HCT116 (cell line): ENCODE measurements around the gene ZNF230. TPM values are rescaled to one million over a fixed set of nuclear protein-coding genes. Genes with fewer than 3 reads are reported as not detected.

ENCODE experiments used
- ATAC-seq: fragments of 200-7000 bp; cut with Tn5 transposase; 2 replicates; pipeline ENCODE4 v1.9.1; 2020; ENCODE audit warnings: mild to moderate bottlenecking, moderate library complexity
- BruUV-seq: library from RNA; stranded (reverse); fragments of 400-500 nt; replicated peaks from 2 replicates; lab custom pipeline; 2021; lab: Mats Ljungman, UMichigan
- CTCF ChIA-PET: fragments of 300-600 bp; sonication (Branson Sonifier 250); formaldehyde crosslinking; loops from one replicate; lab custom pipeline; 2021; ENCODE audit warnings: antibody characterized with exemption; lab: Charles Lee
- POLR2A ChIA-PET: fragments of 300-600, 350-600 bp; sonication (Branson Sonifier 250); formaldehyde crosslinking; loops from one replicate; lab custom pipeline; 2021; ENCODE audit warnings: antibody characterized with exemption; lab: Charles Lee
- RAD21 ChIA-PET, 2 experiments: fragments of 300-600 bp; sonication (Branson Sonifier 250); formaldehyde crosslinking; loops; one replicate each; lab custom pipeline; 2023; ENCODE audit warnings: low total read pairs in 2 of 2; ENCODE audit not compliant: uncharacterized antibody in 2 of 2, unreplicated experiment in 2 of 2, low non-redundant PET in 1 of 2; lab: Charles Lee
- DNase-seq: peaks from one replicate; pipeline ENCODE4 v3.0.0-alpha.2; 2010; ENCODE audit warnings: low read depth, low spot score
- H2AFZ ChIP-seq: fragments of 200-600 bp; shearing (Covaris generic), sonication (generic); 2 replicates; pipeline ENCODE4 v1.6.1; 2017; ENCODE audit warnings: low read depth, mixed run types, mixed read lengths, antibody characterized with exemption, low read length; ENCODE audit not compliant: poor library complexity, severe bottlenecking
- H3K27ac ChIP-seq: 2 replicates; pipeline ENCODE4 v1.5.1; 2012; ENCODE audit warnings: low read depth, low read length
- H3K27me3 ChIP-seq: fragments of 200-600 bp; sonication (generic); 2 replicates; pipeline ENCODE4 v1.6.1; 2016; ENCODE audit warnings: mixed run types, low read length, mixed read lengths; ENCODE audit not compliant: insufficient read depth
- H3K36me3 ChIP-seq, 2 experiments: fragments of 200-500 bp in 1 of 2; fragments of 200-600 bp in 1 of 2; sonication (Bioruptor generic) in 1 of 2; sonication (generic) in 1 of 2; 2 replicates each; pipeline versions ENCODE4 v1.5.1 to v1.6.1; 2014 to 2016; ENCODE audit warnings: low read length in 2 of 2, inconsistent platforms in 1 of 2, mixed read lengths in 1 of 2, mixed run types in 1 of 2; ENCODE audit not compliant: insufficient read depth in 2 of 2, control insufficient read depth in 1 of 2
- H3K4me1 ChIP-seq, 2 experiments: fragments of 200-600 bp in 1 of 2; sonication (generic) in 1 of 2; 2 replicates each; pipeline versions ENCODE4 v1.5.1 to v1.6.1; 2012 to 2017; ENCODE audit warnings: low read length in 2 of 2, inconsistent platforms in 1 of 2, mild to moderate bottlenecking in 1 of 2, mixed read lengths in 1 of 2, mixed run types in 1 of 2, moderate library complexity in 1 of 2; ENCODE audit not compliant: insufficient read depth in 2 of 2, control insufficient read depth in 1 of 2
- H3K4me2 ChIP-seq: fragments of 200-600 bp; sonication (generic); 2 replicates; pipeline ENCODE4 v1.6.1; 2017; ENCODE audit warnings: mixed run types, low read length, mixed read lengths
- H3K4me3 ChIP-seq, 2 experiments: fragments of 200-600 bp in 1 of 2; sonication (generic) in 1 of 2; replicated peaks in 1 of 2; 2 replicates each; pipeline ENCODE4 v1.5.1; 2011 to 2016; ENCODE audit warnings: low read length in 2 of 2, control low read depth in 1 of 2, low read depth in 1 of 2, mild to moderate bottlenecking in 1 of 2, mixed read lengths in 1 of 2, mixed run types in 1 of 2
- H3K79me2 ChIP-seq: fragments of 200-600 bp; sonication (generic); 2 replicates; pipeline ENCODE4 v1.6.1; 2017; ENCODE audit warnings: mild to moderate bottlenecking, mixed run types, low read length, moderate library complexity, mixed read lengths; ENCODE audit not compliant: insufficient read depth
- H3K9ac ChIP-seq: fragments of 200-600 bp; sonication (generic); 2 replicates; pipeline ENCODE4 v1.6.1; 2016; ENCODE audit warnings: low read length, mixed read lengths
- H3K9me2 ChIP-seq: fragments of 200-600 bp; sonication (generic), shearing (Covaris generic); 2 replicates; pipeline ENCODE4 v1.6.1; 2017; ENCODE audit warnings: mixed run types, mild to moderate bottlenecking, moderate library complexity; ENCODE audit not compliant: insufficient read depth
- H3K9me3 ChIP-seq, 2 experiments: fragments of 200-500 bp in 1 of 2; fragments of 200-600 bp in 1 of 2; sonication (Bioruptor generic) in 1 of 2; sonication (generic) in 1 of 2; 2 replicates each; pipeline ENCODE4 v1.6.1; 2014 to 2017; ENCODE audit warnings: low read length in 2 of 2, mixed read lengths in 2 of 2, inconsistent platforms in 1 of 2, low read depth in 1 of 2, mild to moderate bottlenecking in 1 of 2, mixed run types in 1 of 2, moderate library complexity in 1 of 2; ENCODE audit not compliant: control insufficient read depth in 1 of 2, insufficient read depth in 1 of 2
- H4K20me1 ChIP-seq: fragments of 200-600 bp; sonication (generic), shearing (Covaris generic); 2 replicates; pipeline ENCODE4 v1.6.1; 2017; ENCODE audit warnings: mixed run types, mild to moderate bottlenecking, moderate library complexity; ENCODE audit not compliant: insufficient read depth
- CBX3 ChIP-seq: IDR thresholded peaks from 2 replicates; pipeline ENCODE4 v1.6.1; 2012; ENCODE audit warnings: low read depth
- ELF1 ChIP-seq: IDR thresholded peaks from 2 replicates; pipeline ENCODE4 v1.6.1; 2012; ENCODE audit warnings: low read depth, borderline replicate concordance
- EZH2 ChIP-seq: fragments of 200-600 bp; sonication (generic); IDR thresholded peaks from 2 replicates; pipeline ENCODE4 v1.6.1; 2017; ENCODE audit warnings: antibody characterized with exemption, mixed run types
- FOSL1 ChIP-seq: IDR thresholded peaks from 2 replicates; pipeline ENCODE4 v1.6.1; 2012; ENCODE audit warnings: low read depth
- JUND ChIP-seq: IDR thresholded peaks from 2 replicates; pipeline ENCODE4 v1.6.1; 2012
- POLR2A ChIP-seq: IDR thresholded peaks from 2 replicates; pipeline ENCODE4 v1.7.0; 2011; ENCODE audit warnings: borderline replicate concordance; ENCODE audit not compliant: insufficient read depth, insufficient read length; ENCODE audit errors: extremely low read depth
- POLR2AphosphoS5 ChIP-seq: IDR thresholded peaks from 2 replicates; pipeline ENCODE4 v1.6.1; 2011; ENCODE audit warnings: mild to moderate bottlenecking, low read depth, low read length, moderate library complexity
- RAD21 ChIP-seq: IDR thresholded peaks from 2 replicates; pipeline ENCODE4 v1.6.1; 2012; ENCODE audit warnings: low read depth, mild to moderate bottlenecking
- SP1 ChIP-seq: IDR thresholded peaks from 2 replicates; pipeline ENCODE4 v1.6.1; 2012; ENCODE audit warnings: low read depth
- intact Hi-C: fragments of 100-400 bp; cut with micrococcal nuclease; formaldehyde crosslinking; loops from 2 replicates; pipeline ENCODE4 v1.10.0; 2022
- total RNA-seq: library from RNA; stranded (reverse); gene quantifications from one replicate; pipeline ENCODE4 v1.2.1, GENCODE V29; 2021; ENCODE audit not compliant: unreplicated experiment
- TF ChIP-seq, protein P1 (sequence below): IDR thresholded peaks from 2 replicates; pipeline ENCODE4 v1.6.1; 2012
- TF ChIP-seq, protein P2 (sequence below): IDR thresholded peaks from 2 replicates; pipeline ENCODE4 v1.6.1; 2011; ENCODE audit warnings: mild to moderate bottlenecking, low read length, moderate library complexity; ENCODE audit not compliant: insufficient replicate concordance; ENCODE audit errors: extremely low read depth

ZNF230 gene
- total RNA-seq, 1 experiment from 2014 or later = 2.8 TPM

DNA sequence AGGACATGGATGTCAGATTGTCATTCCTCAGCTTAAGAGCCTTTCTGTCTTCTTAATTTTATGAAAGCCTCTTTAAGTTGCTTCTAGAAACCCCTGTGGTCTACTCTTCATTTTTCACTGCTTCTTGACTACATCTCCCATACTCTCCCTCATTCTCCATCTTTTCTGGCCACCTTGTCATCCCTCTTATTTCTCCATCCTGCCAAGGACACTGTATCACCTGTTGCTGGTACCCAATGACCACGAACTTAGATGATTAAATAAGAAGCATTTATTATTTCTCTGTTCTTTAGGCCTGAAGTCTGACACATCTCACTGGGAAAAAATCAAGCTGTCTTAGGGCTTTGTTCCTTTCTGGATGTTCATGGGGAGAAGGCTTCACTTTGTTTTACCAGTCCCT is 58.3 kb downstream of the ZNF230 start:
- no peak overlapping the region for H2AFZ ChIP-seq
- H3K4me1 ChIP-seq = no peaks in the 10 kb centered on the region
- H3K4me2 ChIP-seq = no peak overlapping the region
- no peaks in the 10 kb centered on the region for H3K79me2 ChIP-seq
- intact Hi-C loops = no loop called here
- no peak for ATAC-seq
- ChIA-PET RAD21 (no interaction called here), POLR2A (no interaction called here), CTCF (no interaction called here)
- H3K27ac ChIP-seq = no peak overlapping the region
- no peaks in the 10 kb centered on the region for H3K27me3 ChIP-seq
- DNase-seq = no peak
- H3K36me3 ChIP-seq = no peaks in the 10 kb centered on the region
- TF ChIP-seq JUND = no peak
- TF ChIP-seq, protein P1, sequence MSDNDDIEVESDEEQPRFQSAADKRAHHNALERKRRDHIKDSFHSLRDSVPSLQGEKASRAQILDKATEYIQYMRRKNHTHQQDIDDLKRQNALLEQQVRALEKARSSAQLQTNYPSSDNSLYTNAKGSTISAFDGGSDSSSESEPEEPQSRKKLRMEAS = no peak
- TF ChIP-seq POLR2A = no peak
- no peak for TF ChIP-seq EZH2
- TF ChIP-seq, protein P2, sequence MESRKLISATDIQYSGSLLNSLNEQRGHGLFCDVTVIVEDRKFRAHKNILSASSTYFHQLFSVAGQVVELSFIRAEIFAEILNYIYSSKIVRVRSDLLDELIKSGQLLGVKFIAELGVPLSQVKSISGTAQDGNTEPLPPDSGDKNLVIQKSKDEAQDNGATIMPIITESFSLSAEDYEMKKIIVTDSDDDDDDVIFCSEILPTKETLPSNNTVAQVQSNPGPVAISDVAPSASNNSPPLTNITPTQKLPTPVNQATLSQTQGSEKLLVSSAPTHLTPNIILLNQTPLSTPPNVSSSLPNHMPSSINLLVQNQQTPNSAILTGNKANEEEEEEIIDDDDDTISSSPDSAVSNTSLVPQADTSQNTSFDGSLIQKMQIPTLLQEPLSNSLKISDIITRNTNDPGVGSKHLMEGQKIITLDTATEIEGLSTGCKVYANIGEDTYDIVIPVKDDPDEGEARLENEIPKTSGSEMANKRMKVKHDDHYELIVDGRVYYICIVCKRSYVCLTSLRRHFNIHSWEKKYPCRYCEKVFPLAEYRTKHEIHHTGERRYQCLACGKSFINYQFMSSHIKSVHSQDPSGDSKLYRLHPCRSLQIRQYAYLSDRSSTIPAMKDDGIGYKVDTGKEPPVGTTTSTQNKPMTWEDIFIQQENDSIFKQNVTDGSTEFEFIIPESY = no peak
- no peak for TF ChIP-seq POLR2AphosphoS5
- TF ChIP-seq FOSL1 = no peak
- no peak for TF ChIP-seq CBX3
- no peak for TF ChIP-seq SP1
- no peak for TF ChIP-seq ELF1
- no peak for TF ChIP-seq RAD21
- no peaks in the 10 kb centered on the region for H3K9me2 ChIP-seq
- no peak overlapping the region for H3K4me3 ChIP-seq
- BruUV-seq = no TSS peak
- H3K9ac ChIP-seq = no peak overlapping the region
- H3K9me3 ChIP-seq = peaks cover 0 to 8% of the 10 kb centered on the region in 2 experiments; a peak in 3 of 4 replicates
- H4K20me1 ChIP-seq = no peaks in the 10 kb centered on the region

Other genes starting within 250 kb of the ZNF230 start
- 80.2 TPM for gene SMG9, start 248.0 kb upstream of the ZNF230 start, total RNA-seq
- 72.9 TPM for gene KCNN4, start 222.0 kb upstream of the ZNF230 start, total RNA-seq
- 7.6 TPM for gene LYPD5, start 200.5 kb upstream of the ZNF230 start, total RNA-seq
- 7.6 TPM for gene ZNF283, start 175.6 kb upstream of the ZNF230 start, total RNA-seq
- not detected for gene ZNF404, start 119.0 kb upstream of the ZNF230 start, total RNA-seq
- gene ZNF45, start 67.7 kb upstream of the ZNF230 start, total RNA-seq = 15.2 TPM
- gene ZNF221, start 51.7 kb upstream of the ZNF230 start, total RNA-seq = 2.5 TPM
- gene ZNF155, start 18.8 kb upstream of the ZNF230 start, total RNA-seq = 2.2 TPM
- 3.0 TPM for gene ZNF222, start 22.4 kb downstream of the ZNF230 start, total RNA-seq
- gene ZNF223, start 49.1 kb downstream of the ZNF230 start, total RNA-seq = 0.27 TPM
- gene ZNF284, start 69.2 kb downstream of the ZNF230 start, total RNA-seq = not detected
- gene ZNF224, start 91.4 kb downstream of the ZNF230 start, total RNA-seq = 15.1 TPM
- 2.8 TPM for gene ZNF225, start 110.4 kb downstream of the ZNF230 start, total RNA-seq
- gene ZNF234, start 138.6 kb downstream of the ZNF230 start, total RNA-seq = 3.4 TPM
- 17.4 TPM for gene ZNF226, start 162.1 kb downstream of the ZNF230 start, total RNA-seq
- gene ZNF227, start 209.6 kb downstream of the ZNF230 start, total RNA-seq = 14.4 TPM